ENCODE measurements around the gene SDSL. TPM values are rescaled to one million over a fixed set of nuclear protein-coding genes. Genes with fewer than 3 reads are reported as not detected.

Gene SDSL
- total and polyA plus RNA-seq, 7 donors, result 0.82 to 33.0 (median 1.9) TPM

- H3K4me3 ChIP-seq, result no peak overlapping the region
- TF ChIP-seq POLR2AphosphoS5 (IDR thresholded peaks at IDR 0.05) (no peak), EP300 (IDR thresholded peaks at IDR 0.05) (no peak), POLR2A (IDR thresholded peaks at IDR 0.05) (no peak), CTCF (IDR thresholded peaks at IDR 0.05) (no peak)
- no peaks in the 10 kb centered on the region for H3K4me1 ChIP-seq
- no peaks in the 10 kb centered on the region for H3K9me3 ChIP-seq
- intact Hi-C loops (cut with DNase I), result no loop called here
- peaks cover 0 to 62% (median 13%) of the 10 kb centered on the region in 4 donors for H3K36me3 ChIP-seq
- H3K27ac ChIP-seq, result no peak overlapping the region
- 87 to 88% methylated on average over 3 of the region's 3 CpGs for WGBS, 2 donors
- no peak for DNase-seq
- H3K27me3 ChIP-seq, result no peaks in the 10 kb centered on the region
Observed at GRCh38 chr12:113378291-113378690, 43.9 kb upstream of the SDSL start.

GRCh38 chr12:113381220-113381619, 41.0 kb upstream of the SDSL start:
- no peak for DNase-seq
- Histone ChIP-seq H3K36me3 (peaks cover 0 to 68% (median 19%) of the 10 kb centered on the region in 4 donors), H3K27me3 (no peaks in the 10 kb centered on the region), H3K27ac (no peak overlapping the region), H3K4me1 (no peaks in the 10 kb centered on the region), H3K9me3 (no peaks in the 10 kb centered on the region), H3K4me3 (no peak overlapping the region)
- TF ChIP-seq POLR2AphosphoS5 (IDR thresholded peaks at IDR 0.05) (no peak), POLR2A (IDR thresholded peaks at IDR 0.05) (no peak), CTCF (IDR thresholded peaks at IDR 0.05) (no peak), EP300 (IDR thresholded peaks at IDR 0.05) (no peak)
- 89 to 90% methylated on average over 11 of the region's 11 CpGs for WGBS, 2 donors
- intact Hi-C loops (cut with DNase I), result no loop called here

- WGBS, 2 donors, result 94 to 98% methylated on average over 4 of the region's 4 CpGs
- TF ChIP-seq EP300 (IDR thresholded peaks at IDR 0.05) (no peak), POLR2AphosphoS5 (IDR thresholded peaks at IDR 0.05) (no peak), POLR2A (IDR thresholded peaks at IDR 0.05) (no peak), CTCF (IDR thresholded peaks at IDR 0.05) (no peak)
- no peak for DNase-seq
- Histone ChIP-seq H3K27ac (no peak overlapping the region), H3K4me3 (no peak overlapping the region), H3K4me1 (no peaks in the 10 kb centered on the region), H3K9me3 (no peaks in the 10 kb centered on the region), H3K36me3 (peaks cover under 1 to 68% (median 22%) of the 10 kb centered on the region in 4 donors), H3K27me3 (no peaks in the 10 kb centered on the region)
- intact Hi-C loops (cut with DNase I), result no loop called here
Observed at GRCh38 chr12:113382206-113382605, 40.0 kb upstream of the SDSL start.

- no peak overlapping the region for H3K27ac ChIP-seq
- 80 to 89% methylated on average over 14 of the region's 14 CpGs for WGBS, 2 donors
- H3K4me1 ChIP-seq, result no peaks in the 10 kb centered on the region
- no peak overlapping the region for H3K4me3 ChIP-seq
- no peaks in the 10 kb centered on the region for H3K9me3 ChIP-seq
- H3K36me3 ChIP-seq, result peaks cover 5 to 87% (median 32%) of the 10 kb centered on the region in 4 donors
- TF ChIP-seq POLR2A (IDR thresholded peaks at IDR 0.05), result no peak
- no peak for TF ChIP-seq EP300 (IDR thresholded peaks at IDR 0.05)
- TF ChIP-seq CTCF (IDR thresholded peaks at IDR 0.05), result no peak
- no peak for TF ChIP-seq POLR2AphosphoS5 (IDR thresholded peaks at IDR 0.05)
- intact Hi-C loops (cut with DNase I), result no loop called here
- DNase-seq, result no peak
- H3K27me3 ChIP-seq, result no peaks in the 10 kb centered on the region
Observed at GRCh38 chr12:113384778-113385177, 37.4 kb upstream of the SDSL start.

- H3K4me3 ChIP-seq, result no peak overlapping the region
- 93 to 94% methylated on average over 6 of the region's 6 CpGs for WGBS, 2 donors
- no peak for TF ChIP-seq CTCF (IDR thresholded peaks at IDR 0.05)
- TF ChIP-seq EP300 (IDR thresholded peaks at IDR 0.05), result no peak
- no peak for TF ChIP-seq POLR2AphosphoS5 (IDR thresholded peaks at IDR 0.05)
- no peak for TF ChIP-seq POLR2A (IDR thresholded peaks at IDR 0.05)
- no peaks in the 10 kb centered on the region for H3K27me3 ChIP-seq
- no peaks in the 10 kb centered on the region for H3K4me1 ChIP-seq
- H3K9me3 ChIP-seq, result no peaks in the 10 kb centered on the region
- intact Hi-C loops (cut with DNase I), result no loop called here
- H3K36me3 ChIP-seq, result peaks cover 5 to 88% (median 32%) of the 10 kb centered on the region in 4 donors
- DNase-seq, result no peak
- H3K27ac ChIP-seq, result no peak overlapping the region
Observed at GRCh38 chr12:113385282-113385882, 36.8 kb upstream of the SDSL start.

All from sigmoid colon (tissue), 7 donors.